GM21619 (cell line): ENCODE data around the gene GREB1.
A peak's percentile ranks its signal among the peaks of the same experiment; 100 is the strongest.

ENCODE experiments used
- ATAC-seq: cut with Tn5 transposase; IDR thresholded peaks from one replicate; pipeline ENCODE4 v1.9.1; 2021; ENCODE audit not compliant: unreplicated experiment

The GREB1 gene

DNA sequence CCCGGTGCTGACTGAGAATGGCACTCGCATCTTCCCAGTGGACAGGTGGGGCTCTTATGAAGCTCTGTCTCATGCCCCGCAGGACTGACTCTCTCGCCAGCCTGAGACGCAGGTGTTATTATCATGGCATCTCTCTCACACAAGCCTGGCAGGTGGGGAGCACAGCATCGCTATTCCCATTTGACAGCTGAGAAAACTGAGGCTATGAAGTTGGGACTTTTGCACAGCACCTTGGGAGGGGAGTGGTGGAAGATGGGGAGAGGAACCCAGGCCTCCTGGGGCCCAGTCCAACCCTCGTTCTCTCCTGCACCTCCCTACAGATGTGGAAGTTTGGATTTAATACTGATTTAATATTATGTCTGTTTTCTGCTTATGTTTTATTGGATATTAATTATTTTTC lies 145.2 kb downstream of the GREB1 start:
- no peak for ATAC-seq

DNA sequence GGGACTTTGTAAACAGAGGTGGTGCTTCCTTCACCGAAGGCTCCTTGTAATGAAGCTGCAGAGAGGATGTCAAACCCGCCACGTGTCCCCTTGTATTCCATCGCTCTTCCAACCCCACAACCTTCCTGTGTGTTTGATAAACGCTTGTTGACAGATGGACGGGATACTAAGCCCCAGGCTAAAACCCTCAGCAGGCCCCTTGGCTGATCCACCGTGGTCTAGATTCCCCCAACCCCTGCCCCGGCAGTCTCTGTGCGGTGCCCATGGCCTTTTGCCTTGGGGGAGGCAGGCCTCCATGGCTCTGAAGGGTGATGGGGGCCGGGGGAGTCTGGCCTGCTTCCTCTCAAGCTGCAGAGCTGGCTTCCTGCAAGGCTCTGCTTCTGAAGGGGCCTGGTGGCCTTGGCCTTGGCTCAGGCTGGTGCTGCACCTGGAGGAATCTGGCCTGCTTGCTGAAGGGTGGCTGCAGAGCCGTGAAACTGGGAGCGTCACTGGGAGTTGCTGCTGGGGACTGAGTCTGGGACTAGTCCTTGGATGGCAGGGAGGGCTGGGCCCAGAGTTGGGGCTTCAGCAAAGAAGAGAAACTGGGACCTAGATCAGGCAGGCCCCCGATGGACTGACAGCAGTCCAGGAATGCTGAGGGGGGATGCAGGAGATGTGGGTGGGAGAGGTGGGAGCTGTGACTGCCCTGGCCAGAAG lies 145.8 kb downstream of the GREB1 start:
- no peak for ATAC-seq

- no peak for ATAC-seq
Measured at GRCh38 chr2:11680182-11680900, 146.5 kb downstream of the GREB1 start.

GRCh38 chr2:11680901-11681721 lies 147.3 kb downstream of the GREB1 start:
- no peak for ATAC-seq

GRCh38 chr2:11681722-11682589 lies 148.1 kb downstream of the GREB1 start:
- ATAC-seq, result no peak

GRCh38 chr2:11682590-11682915 lies 148.7 kb downstream of the GREB1 start:
- ATAC-seq, result no peak

DNA sequence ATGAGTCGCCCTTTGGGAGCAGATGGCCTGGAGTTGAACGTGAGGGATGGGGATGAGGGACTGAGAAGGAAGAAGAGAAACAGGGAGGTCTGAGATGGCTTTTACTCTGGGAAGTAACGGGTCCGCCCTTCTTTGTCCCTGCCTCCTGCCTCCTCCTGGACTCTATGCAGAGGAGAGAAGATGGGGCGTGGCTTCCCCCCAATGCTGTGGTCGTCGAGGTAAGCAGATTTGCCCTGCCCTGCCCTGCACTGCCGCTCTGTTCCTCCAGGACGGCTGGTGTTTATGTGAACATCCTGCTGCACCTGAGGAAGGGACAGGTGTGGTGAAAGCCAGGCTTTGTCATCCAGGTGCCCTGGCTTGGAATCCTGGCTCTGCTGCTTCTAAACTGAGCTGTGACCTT lies 149.6 kb downstream of the GREB1 start:
- ATAC-seq, result no peak

DNA sequence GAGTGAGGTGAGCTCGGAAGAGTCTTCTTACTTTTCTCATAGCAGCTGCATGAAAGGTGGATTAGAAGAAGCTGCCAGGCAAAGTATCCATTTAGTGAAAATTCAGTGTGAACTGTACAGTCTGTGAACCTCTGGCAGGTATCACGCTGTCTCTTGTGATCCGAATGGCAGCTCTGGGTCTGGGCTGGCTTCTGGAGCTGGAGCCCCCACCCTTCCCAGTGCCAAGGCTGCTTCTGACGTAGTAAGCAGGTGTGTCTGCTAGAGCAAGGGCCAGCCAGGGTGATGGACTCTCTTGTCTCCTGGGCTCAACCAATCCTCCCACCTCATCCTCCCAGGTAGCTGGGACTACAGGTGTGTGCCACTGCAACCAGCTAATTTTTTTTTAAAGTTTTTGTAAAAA lies 150.1 kb downstream of the GREB1 start:
- ATAC-seq, result no peak

- no peak for ATAC-seq
Measured at GRCh38 chr2:11684894-11685460, 151.1 kb downstream of the GREB1 start.

DNA sequence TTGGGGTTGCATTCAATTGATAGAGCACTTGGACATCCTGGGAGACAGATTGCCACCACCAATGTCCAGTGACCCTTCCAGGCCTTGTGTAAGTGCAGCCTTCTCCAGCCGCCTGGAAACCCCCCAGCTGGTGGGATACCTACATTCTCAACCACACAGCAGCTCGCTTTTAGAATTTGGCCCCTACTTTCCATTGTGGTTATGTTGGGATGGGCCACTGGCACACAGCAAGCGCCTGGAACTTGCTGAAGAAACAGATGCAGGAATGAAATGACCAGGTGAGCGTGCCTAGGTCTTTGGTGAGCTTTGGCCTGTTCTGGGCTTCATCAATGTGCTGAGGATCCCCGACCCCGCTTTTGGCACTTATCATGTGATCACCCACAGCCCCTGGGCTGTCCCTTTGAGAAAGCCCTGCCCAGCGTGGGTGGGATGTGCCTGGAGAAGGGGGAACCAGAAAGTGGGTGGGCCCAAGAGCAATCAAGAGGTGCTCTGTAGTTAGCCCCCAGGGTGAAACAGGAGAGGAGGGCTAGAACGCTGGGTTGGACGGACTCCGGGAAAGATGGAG lies 152.1 kb downstream of the GREB1 start:
- ATAC-seq, result no peak

DNA sequence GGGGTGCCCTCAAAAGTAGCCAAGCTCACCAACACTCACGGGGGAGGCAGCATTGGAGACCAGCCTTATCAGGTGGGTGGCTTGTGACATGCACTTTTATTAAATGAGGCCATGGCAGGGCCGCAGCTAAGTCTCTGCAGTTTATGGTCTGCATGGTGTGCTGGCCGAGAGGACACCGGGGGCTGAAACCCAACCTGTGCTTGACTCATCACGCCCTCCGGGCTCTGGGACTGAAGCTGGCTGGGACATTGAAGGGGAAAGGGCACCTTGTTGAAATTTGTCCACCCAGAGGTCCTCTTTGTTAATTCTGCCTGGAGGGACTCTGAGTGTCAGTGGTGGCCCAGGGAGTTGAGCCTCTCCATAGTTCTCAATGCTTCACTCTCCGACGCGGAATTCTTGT lies 153.9 kb downstream of the GREB1 start:
- no peak for ATAC-seq

GRCh38 chr2:11688222-11689069 lies 154.6 kb downstream of the GREB1 start:
- peak; percentile 81 for ATAC-seq

- no peak for ATAC-seq
Measured at GRCh38 chr2:11691076-11691660, 157.3 kb downstream of the GREB1 start.
